SK-N-DZ (cell line): Measurements from ENCODE around the gene SLC34A1.

Experiments used
- DNase-seq: peaks from one replicate; pipeline ENCODE4 v3.0.0-alpha.2; 2015; ENCODE audit warnings: low spot score

Gene SLC34A1

DNA sequence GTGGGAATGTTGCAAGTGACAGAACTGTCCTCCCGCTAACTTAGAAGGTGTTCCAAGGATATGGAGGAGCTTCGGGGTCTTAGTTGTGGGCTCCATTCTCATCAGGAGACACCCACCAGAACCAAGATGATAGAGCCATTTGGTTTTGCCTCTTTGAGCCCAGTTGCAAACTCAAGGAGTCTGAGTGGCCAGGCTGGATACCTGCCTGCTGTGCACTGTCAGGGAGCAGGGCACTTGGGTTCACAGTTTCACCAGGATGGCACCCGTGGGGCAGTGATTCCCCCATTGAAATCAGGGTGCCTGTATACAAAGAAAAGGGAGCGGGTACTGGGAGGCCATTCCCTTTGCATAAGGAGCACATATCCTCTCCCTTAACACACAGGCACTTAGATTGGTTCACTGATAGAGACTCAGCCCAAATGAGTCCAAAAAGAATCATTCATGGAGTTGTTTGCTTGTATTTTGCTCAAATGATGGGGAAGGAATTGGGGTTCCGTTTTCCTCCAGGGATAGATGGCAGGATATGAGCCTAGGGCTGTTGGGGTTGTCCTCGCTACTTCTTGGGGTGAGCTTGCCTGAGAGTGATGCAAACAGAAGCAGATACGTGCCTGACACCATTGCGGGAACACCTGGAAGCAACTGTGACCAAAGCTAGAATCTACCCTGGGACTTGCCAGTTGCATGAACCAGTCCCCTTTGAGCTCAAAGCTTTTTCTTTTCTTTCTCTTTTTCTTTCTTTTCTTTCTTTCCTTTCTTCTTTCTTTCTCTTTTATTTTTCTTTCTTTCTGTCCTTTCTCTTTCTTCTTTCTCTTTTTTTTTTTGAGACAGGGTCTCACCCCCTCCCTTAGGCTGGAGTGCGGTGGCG is 61.0 kb downstream of the SLC34A1 start:
- no peak for DNase-seq

DNA sequence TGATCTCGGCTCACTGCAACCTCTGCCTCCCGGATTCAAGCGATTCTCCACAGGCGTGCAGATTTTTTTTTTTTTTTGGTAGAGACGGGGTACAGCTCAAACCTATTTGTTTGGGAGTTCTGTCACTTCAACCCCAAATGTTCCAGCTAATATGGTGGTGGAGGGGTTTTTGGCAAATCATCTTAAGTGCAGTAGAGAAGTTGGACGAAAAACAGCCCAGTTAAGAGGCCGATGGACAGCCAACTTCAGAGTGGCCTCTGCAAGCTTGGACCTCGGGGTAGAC is 61.6 kb downstream of the SLC34A1 start:
- no peak for DNase-seq

DNA sequence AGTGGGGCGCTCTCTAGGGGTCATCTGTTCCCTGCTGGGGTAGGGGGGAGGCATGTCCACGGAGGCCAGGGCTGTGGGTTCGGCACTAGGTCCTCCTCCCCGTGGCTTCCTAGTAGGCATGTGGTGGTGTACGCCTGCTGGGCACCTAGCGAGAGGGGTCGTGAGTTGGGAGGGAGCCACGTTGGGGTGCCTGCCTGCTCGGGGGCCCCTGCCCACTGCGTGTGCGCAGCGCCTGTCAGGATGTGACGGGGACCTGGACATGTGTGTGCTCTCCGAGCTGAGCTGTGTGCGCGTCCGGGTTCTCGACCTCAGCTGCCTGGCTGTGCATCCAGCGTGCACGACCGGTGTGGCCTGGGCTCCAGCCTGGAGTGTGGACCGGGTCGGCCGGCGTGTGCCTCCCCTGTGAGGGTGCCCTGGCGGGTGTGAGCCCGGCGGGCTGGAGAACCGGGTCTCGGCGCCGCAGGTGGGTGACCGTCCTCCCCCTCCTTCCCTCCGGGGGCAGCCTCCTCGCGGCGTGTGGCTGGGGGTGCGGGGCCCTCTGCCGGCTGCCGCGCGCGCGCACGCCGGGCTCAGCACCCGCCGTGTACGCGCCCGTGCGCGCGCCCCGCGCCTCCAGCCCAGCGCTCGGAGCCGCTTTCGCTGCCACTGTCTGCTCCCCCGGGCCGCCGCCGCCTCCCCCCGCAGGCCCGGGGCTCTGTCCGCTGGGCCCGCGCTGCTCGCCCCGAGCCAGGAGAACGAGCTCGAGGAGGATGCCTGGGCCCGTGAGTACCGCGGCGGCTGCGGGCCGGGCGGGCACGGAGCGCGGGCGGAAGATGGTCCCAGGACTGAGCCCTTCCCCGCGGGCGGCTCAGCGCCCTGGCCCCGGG is 62.2 kb downstream of the SLC34A1 start, which contains the start of gene PRR7:
Gene PRR7, plus strand, starts transcription at position 615 of the 866 bp plus-strand sequence. CDS start 8,254 bp downstream, outside the sequence.
- DNase-seq: peak; percentile 71

DNA sequence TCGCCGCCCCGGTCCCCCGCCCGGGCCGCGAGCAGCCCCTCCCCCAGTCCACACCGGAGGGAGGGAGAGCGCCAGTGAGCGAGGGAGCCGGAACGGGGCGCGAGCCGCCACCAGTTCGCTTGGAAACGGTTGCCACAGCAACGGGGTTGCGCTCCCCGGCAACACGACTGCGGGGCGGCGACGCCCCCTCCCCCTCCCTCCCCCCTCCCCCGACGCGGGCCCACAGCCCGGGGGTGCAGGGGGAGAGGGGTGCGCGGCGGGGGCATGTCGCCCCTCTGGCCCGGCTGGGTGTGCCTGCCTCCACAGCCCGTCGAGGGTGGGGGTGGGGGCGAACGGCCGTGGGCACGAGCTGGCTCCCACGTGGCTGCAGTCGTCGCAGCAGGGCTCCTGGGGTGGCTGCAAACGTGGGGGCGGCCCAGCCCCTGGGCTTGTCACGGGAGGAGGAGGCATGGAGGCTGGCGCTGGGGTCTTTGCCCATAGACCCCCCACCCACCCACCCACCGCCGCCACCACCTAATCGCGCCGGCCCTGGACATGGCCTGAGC is 62.9 kb downstream of the SLC34A1 start:
- DNase-seq: peak; percentile 64

DNA sequence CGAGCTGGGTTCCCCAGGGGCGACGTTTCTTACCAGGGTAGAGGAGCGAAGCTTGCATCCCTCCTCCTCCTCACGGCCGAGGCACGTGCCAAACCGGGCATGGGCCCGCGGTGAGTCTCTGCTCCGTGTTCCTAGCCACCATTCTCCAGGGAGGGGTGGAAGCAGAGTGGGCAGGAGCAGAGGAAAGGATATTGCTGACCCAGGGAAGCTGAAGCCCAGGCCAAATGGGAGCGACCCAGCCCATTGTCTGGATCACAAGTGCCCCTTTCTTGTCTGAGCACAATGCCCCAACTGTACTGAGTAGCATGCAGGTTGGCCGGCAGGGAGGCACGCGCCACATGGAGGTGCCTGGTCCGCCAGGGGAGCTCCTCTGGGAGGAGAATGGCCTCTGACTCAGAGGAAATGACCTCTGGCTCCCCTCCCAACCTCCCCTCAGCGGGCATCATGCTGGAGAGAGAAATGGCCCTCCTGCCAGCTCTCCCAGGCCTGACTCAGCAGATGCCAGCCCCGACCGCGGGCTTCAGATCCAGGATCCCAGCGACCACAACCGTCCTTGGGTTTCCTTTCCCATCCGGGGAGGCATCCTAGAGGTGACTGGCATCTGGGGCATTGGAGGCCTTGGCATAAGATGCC is 63.5 kb downstream of the SLC34A1 start:
- no peak for DNase-seq
